H1 (cell line): Measurements from ENCODE around the gene SMIM7. TPM values are rescaled to one million over a fixed set of nuclear protein-coding genes. Genes with fewer than 3 reads are reported as not detected.

Experiments used
- CTCF ChIA-PET: fragments of 300-600 bp; sonication (Branson Sonifier 250); formaldehyde crosslinking; loops from one replicate; lab custom pipeline; 2021; ENCODE audit not compliant: partially characterized antibody; lab: Charles Lee
- POLR2A ChIA-PET: fragments of 300-600 bp; sonication (Branson Sonifier 250); formaldehyde crosslinking; loops from one replicate; lab custom pipeline; 2021; ENCODE audit warnings: inconsistent platforms; ENCODE audit not compliant: partially characterized antibody; lab: Charles Lee
- DNase-seq, 2 experiments: peaks; one replicate each; pipeline versions ENCODE4 v3.0.0 to v3.0.0-alpha.2; 2010 to 2022; ENCODE audit warnings: low spot score in 2 of 2, low read depth in 1 of 2, mixed read lengths in 1 of 2
- FAIRE-seq: peaks from 2 replicates; lab custom pipeline; 2011; peaks lifted over from hg19 to GRCh38; lab: Jason Lieb, UNC
- H2AFZ ChIP-seq: 2 replicates; pipeline ENCODE4 v1.8.1; 2012; ENCODE audit warnings: low read length, inconsistent platforms
- H2AK5ac ChIP-seq: 2 replicates; pipeline ENCODE4 v1.6.1; 2013; ENCODE audit warnings: low read depth, low read length
- H2BK120ac ChIP-seq: replicated peaks from 2 replicates; pipeline ENCODE3; 2013; ENCODE audit warnings: low read depth, low read length, inconsistent platforms
- H2BK12ac ChIP-seq: 2 replicates; pipeline ENCODE4 v1.6.1; 2013; ENCODE audit warnings: low read depth, low read length
- H2BK15ac ChIP-seq: 2 replicates; pipeline ENCODE4 v1.6.1; 2013; ENCODE audit warnings: low read length
- H2BK20ac ChIP-seq: 2 replicates; pipeline ENCODE4 v1.6.1; 2013; ENCODE audit warnings: low read length
- H2BK5ac ChIP-seq: 2 replicates; pipeline ENCODE4 v1.6.1; 2013; ENCODE audit warnings: low read depth, low read length
- H3K14ac ChIP-seq: 2 replicates; pipeline ENCODE4 v1.6.1; 2013; ENCODE audit warnings: inconsistent platforms; ENCODE audit not compliant: insufficient read length
- H3K18ac ChIP-seq: 2 replicates; pipeline ENCODE4 v1.6.1; 2013; ENCODE audit warnings: low read length; ENCODE audit errors: extremely low read depth
- H3K23ac ChIP-seq: 2 replicates; pipeline ENCODE4 v1.6.1; 2013; ENCODE audit warnings: inconsistent platforms; ENCODE audit not compliant: insufficient read length
- H3K23me2 ChIP-seq: 2 replicates; pipeline ENCODE4 v1.6.1; 2013; ENCODE audit warnings: low read depth, low read length
- H3K27ac ChIP-seq: 2 replicates; pipeline ENCODE4 v1.6.1; 2011; ENCODE audit warnings: low read depth, low read length, inconsistent platforms
- H3K27me3 ChIP-seq, 4 experiments: replicated peaks in 1 of 4; 1 replicate in 1 of 4; 2 replicates in 3 of 4; pipeline versions ENCODE4 v1.6.1 to v1.8.1; 2011 to 2013; ENCODE audit warnings: low read length in 3 of 4, mild to moderate bottlenecking in 3 of 4, inconsistent platforms in 2 of 4, mixed read lengths in 2 of 4, moderate library complexity in 1 of 4; ENCODE audit not compliant: control insufficient read depth in 3 of 4, insufficient read depth in 3 of 4; ENCODE audit errors: extremely low read depth in 1 of 4
- H3K36me3 ChIP-seq, 4 experiments: 2 replicates each; pipeline versions ENCODE4 v1.6.1 to v1.8.1; 2011 to 2013; ENCODE audit warnings: mild to moderate bottlenecking in 4 of 4, low read length in 3 of 4, moderate library complexity in 2 of 4, control low read depth in 1 of 4, inconsistent platforms in 1 of 4; ENCODE audit not compliant: insufficient read depth in 4 of 4, control insufficient read depth in 2 of 4
- H3K4ac ChIP-seq: replicated peaks from 2 replicates; pipeline ENCODE3; 2013; ENCODE audit warnings: low read length, low read depth, mixed read lengths, inconsistent platforms; ENCODE audit not compliant: insufficient read length
- H3K4me1 ChIP-seq, 4 experiments: replicated peaks in 1 of 4; 1 replicate in 1 of 4; 2 replicates in 3 of 4; pipeline versions ENCODE4 v1.6.1 to v1.8.1; 2011 to 2013; ENCODE audit warnings: low read length in 3 of 4, inconsistent platforms in 2 of 4, mixed read lengths in 1 of 4; ENCODE audit not compliant: insufficient read depth in 4 of 4, control insufficient read depth in 3 of 4
- H3K4me2 ChIP-seq, 2 experiments: 2 replicates each; pipeline versions ENCODE4 v1.6.1 to v1.8.1; 2011 to 2013; ENCODE audit warnings: low read depth in 2 of 2, low read length in 2 of 2, control low read depth in 1 of 2, inconsistent platforms in 1 of 2, mild to moderate bottlenecking in 1 of 2; ENCODE audit not compliant: insufficient read depth in 1 of 2
- H3K4me3 ChIP-seq, 4 experiments: fragments of 200-600, 300-600 bp in 1 of 4; sonication (generic), shearing (Covaris generic), sonication (Bioruptor Twin) in 1 of 4; 2 replicates each; pipeline versions ENCODE4 v1.5.1 to v1.8.1; 2011 to 2016; ENCODE audit warnings: low read length in 4 of 4, low read depth in 3 of 4, control low read depth in 2 of 4, inconsistent platforms in 2 of 4, mild to moderate bottlenecking in 2 of 4, mixed read lengths in 1 of 4, moderate library complexity in 1 of 4; ENCODE audit not compliant: insufficient read depth in 2 of 4; ENCODE audit errors: extremely low read depth in 1 of 4
- H3K56ac ChIP-seq: replicated peaks from 2 replicates; pipeline ENCODE3; 2013; ENCODE audit warnings: low read depth, mild to moderate bottlenecking, mixed read lengths, low read length, inconsistent platforms; ENCODE audit not compliant: insufficient read length
- H3K79me1 ChIP-seq: 2 replicates; pipeline ENCODE4 v1.6.1; 2013; ENCODE audit warnings: low read depth, low read length, control low read depth
- H3K79me2 ChIP-seq, 2 experiments: 2 replicates each; pipeline versions ENCODE4 v1.6.1 to v1.8.1; 2012 to 2013; ENCODE audit warnings: low read length in 2 of 2, mild to moderate bottlenecking in 2 of 2, inconsistent platforms in 1 of 2; ENCODE audit not compliant: insufficient read depth in 2 of 2, control insufficient read depth in 1 of 2
- H3K9ac ChIP-seq, 4 experiments: replicated peaks in 1 of 4; 1 replicate in 1 of 4; 2 replicates in 3 of 4; pipeline versions ENCODE4 v1.6.1 to v1.8.1; 2011 to 2013; ENCODE audit warnings: low read depth in 3 of 4, low read length in 3 of 4, control low read depth in 2 of 4, mild to moderate bottlenecking in 2 of 4, moderate library complexity in 2 of 4, inconsistent platforms in 1 of 4; ENCODE audit errors: extremely low read depth in 1 of 4
- H3K9me3 ChIP-seq, 2 experiments: 2 replicates each; pipeline versions ENCODE4 v1.6.1 to v1.8.1; 2012 to 2013; ENCODE audit warnings: mild to moderate bottlenecking in 2 of 2, moderate library complexity in 2 of 2, control low read depth in 1 of 2, inconsistent platforms in 1 of 2, low read depth in 1 of 2, low read length in 1 of 2, mixed read lengths in 1 of 2; ENCODE audit not compliant: insufficient read depth in 2 of 2
- H4K20me1 ChIP-seq, 2 experiments: replicated peaks in 1 of 2; 2 replicates each; pipeline versions ENCODE3 to v1.8.1; 2011 to 2013; ENCODE audit warnings: inconsistent platforms in 2 of 2, low read length in 2 of 2, mild to moderate bottlenecking in 1 of 2; ENCODE audit not compliant: insufficient read depth in 2 of 2, control insufficient read depth in 1 of 2
- H4K5ac ChIP-seq: 2 replicates; pipeline ENCODE4 v1.6.1; 2013; ENCODE audit warnings: low read length, low read depth, mixed read lengths, inconsistent platforms; ENCODE audit not compliant: insufficient read length
- H4K8ac ChIP-seq: 2 replicates; pipeline ENCODE4 v1.8.0; 2013; ENCODE audit warnings: mild to moderate bottlenecking, moderate library complexity, low read length, inconsistent platforms; ENCODE audit not compliant: insufficient read depth; ENCODE audit errors: extremely low read depth
- H4K91ac ChIP-seq: replicated peaks from 2 replicates; pipeline ENCODE3; 2013; ENCODE audit warnings: low read length, mixed read lengths, inconsistent platforms; ENCODE audit not compliant: insufficient read length
- NRF1 ChIP-seq: IDR thresholded peaks from 2 replicates; pipeline ENCODE4 v1.6.1; 2011; ENCODE audit warnings: mild to moderate bottlenecking, low read depth, low read length, improper control_type of control experiment
- WGBS, 2 experiments: shearing (Covaris generic) in 1 of 2; methylation state at CpG; one replicate each; pipeline versions ENCODE4 v1.1.6 to v1.1.7; 2013 to 2015; ENCODE audit warnings: low lambda C conversion rate in 2 of 2, mixed read lengths in 2 of 2, inconsistent platforms in 1 of 2, low coverage in 1 of 2, missing lambda C conversion rate in 1 of 2; ENCODE audit not compliant: insufficient replicate concordance in 2 of 2, insufficient coverage in 1 of 2, insufficient read length in 1 of 2; ENCODE audit errors: extremely low coverage in 1 of 2, missing lambda C conversion rate in 1 of 2; 5-methylcytosine and 5-hydroxymethylcytosine counted together
- polyA plus RNA-seq, 7 experiments: library from polyadenylated mRNA; depleted of rRNA in 3 of 7; stranded (reverse) in 5 of 7; unstranded in 2 of 7; fragments of >200 nt in 5 of 7; fragments of 200-250 nt in 2 of 7; gene quantifications; 1 replicate in 5 of 7; 2 replicates in 1 of 7; 4 replicates in 1 of 7; pipeline versions ENCODE4 v1.2.1 to v1.2.3, GENCODE V29; 2011 to 2013; ENCODE audit warnings: missing spikeins in 2 of 7, mixed read lengths in 2 of 7
- total RNA-seq: library from RNA; stranded (reverse); fragmentation: NEBNext Ultra II Directional; extraction: Animal tissue kit (Norgen Biotek cat#: 25700); gene quantifications from 2 replicates; pipeline ENCODE4 v1.2.1, GENCODE V29; 2021

Gene SMIM7
- total and polyA plus RNA-seq, 2 of the 8 experiments (the other 6 are each of a cell fraction or from before 2014, with no cell fraction given), result 55.5 to 67.5 TPM

DNA sequence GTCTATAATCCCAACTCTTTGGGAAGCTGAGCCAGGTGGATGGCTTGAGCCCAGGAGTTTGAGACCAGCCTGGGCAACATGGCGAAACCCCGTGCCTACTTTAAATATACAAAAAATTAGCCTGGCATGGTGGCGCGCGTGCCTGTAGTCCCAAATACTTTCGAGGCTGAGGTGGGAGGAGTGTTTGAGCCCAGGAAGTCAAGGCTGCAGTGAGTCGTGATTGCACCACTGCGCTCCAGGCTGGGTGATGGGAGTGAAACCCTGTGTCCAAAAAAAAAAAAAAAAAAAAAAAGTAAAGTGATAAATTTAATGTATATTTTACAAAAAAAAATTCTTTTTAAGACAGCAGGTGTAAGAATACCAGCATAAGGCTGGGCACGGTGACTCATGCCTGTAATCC is 18.6 kb upstream of the SMIM7 start:
- Histone ChIP-seq H3K9ac (no peak overlapping the region), H3K4me3 (no peak overlapping the region), H2BK12ac (no peak overlapping the region), H4K5ac (no peak overlapping the region), H3K79me2 (no peaks in the 10 kb centered on the region), H2BK5ac (no peak overlapping the region), H3K18ac (no peak overlapping the region), H3K4me2 (no peak overlapping the region), H3K23me2 (no peaks in the 10 kb centered on the region; the same call in 1 of the 2 replicates), H3K79me1 (no peaks in the 10 kb centered on the region), H4K91ac (no peak overlapping the region), H3K56ac (no peak overlapping the region), H3K27ac (no peak overlapping the region), H2BK15ac (no peak overlapping the region), H3K4ac (no peak overlapping the region), H3K23ac (no peak overlapping the region), H2BK20ac (no peak overlapping the region), H4K20me1 (no peaks in the 10 kb centered on the region), H3K14ac (no peak overlapping the region), H4K8ac (no peak overlapping the region), H3K9me3 (no peaks in the 10 kb centered on the region), H2BK120ac (no peak overlapping the region), H2AFZ (no peak overlapping the region), H2AK5ac (no peak overlapping the region), H3K4me1 (no peaks in the 10 kb centered on the region), H3K27me3 (no peaks in the 10 kb centered on the region), H3K36me3 (peaks cover 0 to 18% (median 6%) of the 10 kb centered on the region in 4 experiments; a peak in 4 of 8 replicates)
- FAIRE-seq (no peak), DNase-seq (no peak)
- CTCF ChIA-PET, result interaction anchor here (1.6 kb wide), 1 partner anchor 36 kb away, joined by 3 read pairs; no protein-coding TSS in a partner anchor
- POLR2A ChIA-PET, result interaction anchor here (1.1 to 1.4 kb wide), 3 partner anchors 10 to 18 kb away, joined by 3 to 6 read pairs (median 3); partner anchors contain the start of gene SMIM7
- WGBS, 2 experiments, result 91% methylated on average over 9 of the region's 9 CpGs; no CpG with 5 or more reads in 1 of the 2 experiments
- TF ChIP-seq NRF1, result no peak
- TF ChIP-seq, all 59 proteins: peak for 0
